ENCODE results near the gene HSD17B4. TPM values are rescaled to one million over a fixed set of nuclear protein-coding genes. Genes with fewer than 3 reads are reported as not detected.
"Not testable (repeated sequence)": the region's sequence is repeated elsewhere in the genome, so short reads cannot be mapped to it uniquely, and the experiment has no call there.

HSD17B4 gene
- total and polyA plus RNA-seq, 12 donors = 236 to 620 (median 344) TPM

DNA sequence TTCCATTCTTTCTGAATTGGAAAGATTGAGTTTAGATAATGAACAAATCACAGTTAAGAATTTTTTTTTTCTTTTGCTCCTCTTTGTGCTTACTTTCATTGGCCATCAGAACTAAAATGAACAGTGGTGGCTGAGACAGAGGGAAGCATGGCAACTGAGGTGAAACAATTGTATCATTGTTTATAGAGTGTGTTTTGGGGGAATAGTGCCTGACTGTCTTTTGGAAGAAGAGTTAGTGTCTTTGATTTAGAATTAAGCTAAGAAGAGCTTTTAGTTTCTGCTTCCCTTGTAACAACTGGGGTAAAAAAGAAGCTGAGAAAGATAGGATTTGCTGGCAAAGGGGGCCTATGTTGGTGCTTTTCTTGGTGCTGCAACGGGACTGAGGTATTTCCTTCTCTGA is 24.0 kb downstream of the HSD17B4 start:
- Histone ChIP-seq H3K4me3 (no peak overlapping the region), H3K27ac (no peak overlapping the region), H3K4me1 (replicated peaks in 1 of 2) (peaks cover 0 to 2% of the 10 kb centered on the region in 2 donors), H3K27me3 (no peaks in the 10 kb centered on the region), H3K9me3 (replicated peaks in 1 of 3) (no peaks in the 10 kb centered on the region), H3K36me3 (replicated peaks in 1 of 2) (peaks cover 3 to 13% of the 10 kb centered on the region in 2 donors)
- intact Hi-C loops (cut with DNase I) = no loop called here
- no peak for DNase-seq
- 83 to 94% (median 85%) methylated on average over 1 of the region's 1 CpG for WGBS, 4 donors
- no peak for TF ChIP-seq POLR2A (IDR thresholded peaks at IDR 0.05)
- TF ChIP-seq, protein P1, sequence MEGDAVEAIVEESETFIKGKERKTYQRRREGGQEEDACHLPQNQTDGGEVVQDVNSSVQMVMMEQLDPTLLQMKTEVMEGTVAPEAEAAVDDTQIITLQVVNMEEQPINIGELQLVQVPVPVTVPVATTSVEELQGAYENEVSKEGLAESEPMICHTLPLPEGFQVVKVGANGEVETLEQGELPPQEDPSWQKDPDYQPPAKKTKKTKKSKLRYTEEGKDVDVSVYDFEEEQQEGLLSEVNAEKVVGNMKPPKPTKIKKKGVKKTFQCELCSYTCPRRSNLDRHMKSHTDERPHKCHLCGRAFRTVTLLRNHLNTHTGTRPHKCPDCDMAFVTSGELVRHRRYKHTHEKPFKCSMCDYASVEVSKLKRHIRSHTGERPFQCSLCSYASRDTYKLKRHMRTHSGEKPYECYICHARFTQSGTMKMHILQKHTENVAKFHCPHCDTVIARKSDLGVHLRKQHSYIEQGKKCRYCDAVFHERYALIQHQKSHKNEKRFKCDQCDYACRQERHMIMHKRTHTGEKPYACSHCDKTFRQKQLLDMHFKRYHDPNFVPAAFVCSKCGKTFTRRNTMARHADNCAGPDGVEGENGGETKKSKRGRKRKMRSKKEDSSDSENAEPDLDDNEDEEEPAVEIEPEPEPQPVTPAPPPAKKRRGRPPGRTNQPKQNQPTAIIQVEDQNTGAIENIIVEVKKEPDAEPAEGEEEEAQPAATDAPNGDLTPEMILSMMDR (IDR thresholded peaks at IDR 0.05) = no peak

DNA sequence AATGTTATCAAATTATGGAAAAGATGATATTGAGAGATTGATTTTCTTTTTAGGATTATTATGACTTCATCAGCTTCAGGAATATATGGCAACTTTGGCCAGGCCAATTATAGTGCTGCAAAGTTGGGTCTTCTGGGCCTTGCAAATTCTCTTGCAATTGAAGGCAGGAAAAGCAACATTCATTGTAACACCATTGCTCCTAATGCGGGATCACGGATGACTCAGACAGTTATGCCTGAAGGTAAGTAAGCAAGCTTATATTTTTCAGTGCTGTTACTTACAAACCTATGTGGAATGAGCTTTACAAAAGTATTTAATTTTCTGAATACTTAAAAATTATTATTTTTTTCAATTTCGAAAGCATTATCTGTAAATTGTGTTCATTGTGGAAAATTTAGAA is 26.5 kb downstream of the HSD17B4 start:
- H3K36me3 ChIP-seq (replicated peaks in 1 of 2) = peaks cover 3 to 13% of the 10 kb centered on the region in 2 donors
- intact Hi-C loops (cut with DNase I) = no loop called here

DNA sequence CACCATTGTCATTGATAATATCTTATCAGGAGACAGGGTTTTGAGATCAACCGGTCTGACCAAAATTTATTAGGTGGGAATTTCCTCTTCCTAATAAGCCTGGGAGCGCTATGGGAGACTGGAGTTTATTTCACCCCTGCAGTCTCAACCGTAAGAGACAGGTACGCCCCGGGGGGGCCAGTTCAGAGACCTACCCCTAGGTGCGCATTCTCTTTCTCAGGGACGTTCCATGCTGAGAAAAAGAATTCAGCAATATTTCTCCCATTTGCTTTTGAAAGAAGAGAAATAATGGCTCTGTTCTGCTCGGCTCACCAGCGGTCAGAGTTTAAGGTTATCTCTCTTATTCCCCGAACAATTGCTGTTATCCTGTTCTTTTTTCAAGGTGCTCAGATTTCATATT is 28.3 kb downstream of the HSD17B4 start:
- Histone ChIP-seq H3K9me3 (replicated peaks in 1 of 3) (peaks cover 0 to 10% (median 0%) of the 10 kb centered on the region in 3 donors), H3K36me3 (replicated peaks in 1 of 2) (peaks cover 0 to 13% of the 10 kb centered on the region in 2 donors)
- H3K27me3 ChIP-seq; H3K4me3 ChIP-seq; DNase-seq; H3K27ac ChIP-seq; H3K4me1 ChIP-seq (replicated peaks in 1 of 2); intact Hi-C loops (cut with DNase I): not testable (repeated sequence)
- WGBS, 4 donors = 80 to 95% (median 84%) methylated on average over 5 to 10 of the region's 10 CpGs

More for the DNA sequence above, 26.5 kb downstream of the HSD17B4 start:
- Histone ChIP-seq H3K4me3 (no peak overlapping the region), H3K9me3 (replicated peaks in 1 of 3) (no peaks in the 10 kb centered on the region), H3K4me1 (replicated peaks in 1 of 2) (no peaks in the 10 kb centered on the region), H3K27ac (no peak overlapping the region), H3K27me3 (no peaks in the 10 kb centered on the region)
- no peak for DNase-seq
- TF ChIP-seq, protein P1 (IDR thresholded peaks at IDR 0.05) = no peak
- no peak for TF ChIP-seq POLR2A (IDR thresholded peaks at IDR 0.05)
- 92 to 97% (median 94%) methylated on average over 3 of the region's 3 CpGs for WGBS, 4 donors

DNA sequence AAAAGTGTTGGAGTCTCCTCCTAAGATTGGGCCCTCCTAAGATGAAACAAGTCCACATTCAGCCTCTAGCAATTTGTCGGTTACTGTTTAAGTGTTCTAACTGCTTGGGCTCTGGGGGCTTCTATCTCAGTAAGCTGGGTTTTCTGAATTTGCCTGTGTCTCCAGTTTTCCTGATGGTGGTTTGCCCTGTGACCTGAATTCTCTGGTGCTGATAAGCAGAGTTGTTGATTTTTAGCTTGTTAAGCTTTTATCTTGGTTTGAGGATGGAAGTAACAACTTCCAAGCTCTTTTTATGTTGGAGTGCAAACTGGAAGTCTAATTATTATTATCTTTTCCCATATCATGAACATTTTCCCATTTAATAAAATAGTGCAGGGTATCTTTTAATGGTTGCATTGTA is 30.9 kb downstream of the HSD17B4 start:
- Histone ChIP-seq H3K4me3 (no peak overlapping the region), H3K9me3 (replicated peaks in 1 of 3) (peaks cover 0 to 10% (median 0%) of the 10 kb centered on the region in 3 donors), H3K4me1 (replicated peaks in 1 of 2) (no peaks in the 10 kb centered on the region), H3K27ac (no peak overlapping the region), H3K36me3 (replicated peaks in 1 of 2) (peaks cover 0 to 3% of the 10 kb centered on the region in 2 donors), H3K27me3 (no peaks in the 10 kb centered on the region)
- no peak for DNase-seq
- 88 to 98% (median 92%) methylated on average over 1 of the region's 1 CpG for WGBS, 4 donors
- intact Hi-C loops (cut with DNase I) = no loop called here
- TF ChIP-seq, protein P1 (IDR thresholded peaks at IDR 0.05) = no peak
- no peak for TF ChIP-seq POLR2A (IDR thresholded peaks at IDR 0.05)

DNA sequence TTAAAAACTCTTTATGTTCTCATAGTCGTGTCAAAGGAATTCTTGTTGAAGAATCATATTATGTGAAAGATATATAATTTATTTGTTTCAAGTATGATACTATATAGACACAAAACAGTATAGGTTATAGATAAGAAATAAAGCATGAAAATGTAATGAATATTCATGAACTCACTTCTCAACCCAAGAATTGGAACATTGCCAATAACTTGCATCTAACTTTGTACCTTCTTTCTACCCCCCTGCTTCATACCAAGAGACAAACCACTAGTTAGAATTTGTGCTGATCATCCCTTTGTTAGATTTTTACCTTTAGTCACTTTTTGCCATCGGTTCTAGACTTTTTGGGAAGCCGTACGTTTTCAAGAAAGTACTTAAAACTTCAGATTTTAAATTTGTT is 32.6 kb downstream of the HSD17B4 start:
- intact Hi-C loops (cut with DNase I) = no loop called here

More for the DNA sequence above, 32.6 kb downstream of the HSD17B4 start:
- TF ChIP-seq, protein P1 (IDR thresholded peaks at IDR 0.05) = no peak
- TF ChIP-seq POLR2A (IDR thresholded peaks at IDR 0.05) = no peak
- H3K4me3 ChIP-seq = no peak overlapping the region
- WGBS, 4 donors = 97 to 98% (median 97%) methylated on average over 4 of the region's 4 CpGs
- no peak for DNase-seq
- no peaks in the 10 kb centered on the region for H3K36me3 ChIP-seq (replicated peaks in 1 of 2)
- no peak overlapping the region for H3K27ac ChIP-seq
- no peaks in the 10 kb centered on the region for H3K4me1 ChIP-seq (replicated peaks in 1 of 2)
- H3K27me3 ChIP-seq = no peaks in the 10 kb centered on the region
- peaks cover 0 to 10% (median 0%) of the 10 kb centered on the region in 3 donors for H3K9me3 ChIP-seq (replicated peaks in 1 of 3)

All from adrenal gland (tissue), 12 donors.